ENCODE measurements around the gene CDKAL1.

The CDKAL1 gene

GRCh38 chr6:21274851-21275250 lies 740.6 kb downstream of the CDKAL1 start:
- no peak for DNase-seq

- DNase-seq, result no peak
Observed at GRCh38 chr6:21277601-21278374, 743.5 kb downstream of the CDKAL1 start.

GRCh38 chr6:21278375-21278745 lies 744.1 kb downstream of the CDKAL1 start:
- DNase-seq, result no peak

- DNase-seq, result no peak
Observed at GRCh38 chr6:21279619-21280018, 745.4 kb downstream of the CDKAL1 start.

GRCh38 chr6:21281366-21281765 lies 747.1 kb downstream of the CDKAL1 start:
- DNase-seq, result no peak
